Left lobe of liver (tissue), 2 donors: ENCODE measurements around the gene PRODH. TPM values are rescaled to one million over a fixed set of nuclear protein-coding genes. Genes with fewer than 3 reads are reported as not detected.
"Not testable (repeated sequence)": the region's sequence is repeated elsewhere in the genome, so short reads cannot be mapped to it uniquely, and the experiment has no call there.

ENCODE experiments used
- ATAC-seq: fragments of 200-7000 bp; cut with Tn5 transposase; one replicate; pipeline ENCODE4 v1.9.1; 2020; ENCODE audit warnings: mild to moderate bottlenecking, moderate library complexity
- DNase-seq: peaks from one replicate; pipeline ENCODE4 v3.0.0-alpha.2; 2020; ENCODE audit warnings: low spot score
- total RNA-seq: library from RNA; stranded (reverse); gene quantifications from one replicate; pipeline ENCODE4 v1.2.1, GENCODE V29; 2021
- donor health status: DM: no; HTN: no; CAD: no; lungs with moderate emphysema.
- donor health status: DM: no; HTN: yes; CAD: no.

The PRODH gene
- total RNA-seq, 1 donor from 2014 or later = 35.6 TPM

DNA sequence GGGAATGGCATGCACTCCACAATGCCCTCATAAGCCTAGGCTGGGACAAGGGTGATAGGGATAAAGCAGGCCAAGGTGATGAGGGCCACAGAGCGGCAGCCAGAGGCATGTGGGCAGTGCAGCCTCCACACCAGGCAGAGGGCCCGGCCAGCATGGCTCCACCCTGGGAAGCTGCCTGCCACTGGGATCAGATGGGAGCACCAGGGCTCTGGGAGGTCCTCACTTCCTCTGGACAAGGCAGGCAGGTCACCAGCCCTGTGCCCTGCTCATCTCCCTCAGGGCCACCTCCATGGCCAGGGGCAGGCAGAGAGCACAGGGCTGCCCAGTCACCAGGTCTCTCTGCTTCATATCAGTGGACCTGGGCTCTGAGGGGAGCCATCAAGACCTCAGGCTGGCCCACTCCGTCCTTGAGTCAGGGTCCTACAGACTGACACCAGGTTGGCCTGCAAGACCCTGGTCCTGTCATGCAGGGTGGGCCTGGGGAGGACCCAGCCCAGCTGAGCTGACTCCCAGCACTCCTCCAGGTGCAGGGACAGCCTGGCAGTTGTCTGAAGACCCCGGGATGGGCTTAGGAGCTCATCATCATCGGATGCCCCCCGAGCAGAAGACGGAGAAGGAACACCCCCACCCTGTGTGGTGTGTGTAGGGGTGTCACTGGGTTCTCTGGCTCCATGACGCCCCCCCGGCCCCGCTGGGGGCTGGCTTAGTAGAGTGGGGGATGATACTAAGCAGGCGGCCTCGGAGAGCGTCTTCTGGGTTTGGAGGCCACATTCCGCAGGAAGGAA, 33.3 kb upstream of the PRODH start:
- ATAC-seq, DNase-seq: not testable (repeated sequence)

DNA sequence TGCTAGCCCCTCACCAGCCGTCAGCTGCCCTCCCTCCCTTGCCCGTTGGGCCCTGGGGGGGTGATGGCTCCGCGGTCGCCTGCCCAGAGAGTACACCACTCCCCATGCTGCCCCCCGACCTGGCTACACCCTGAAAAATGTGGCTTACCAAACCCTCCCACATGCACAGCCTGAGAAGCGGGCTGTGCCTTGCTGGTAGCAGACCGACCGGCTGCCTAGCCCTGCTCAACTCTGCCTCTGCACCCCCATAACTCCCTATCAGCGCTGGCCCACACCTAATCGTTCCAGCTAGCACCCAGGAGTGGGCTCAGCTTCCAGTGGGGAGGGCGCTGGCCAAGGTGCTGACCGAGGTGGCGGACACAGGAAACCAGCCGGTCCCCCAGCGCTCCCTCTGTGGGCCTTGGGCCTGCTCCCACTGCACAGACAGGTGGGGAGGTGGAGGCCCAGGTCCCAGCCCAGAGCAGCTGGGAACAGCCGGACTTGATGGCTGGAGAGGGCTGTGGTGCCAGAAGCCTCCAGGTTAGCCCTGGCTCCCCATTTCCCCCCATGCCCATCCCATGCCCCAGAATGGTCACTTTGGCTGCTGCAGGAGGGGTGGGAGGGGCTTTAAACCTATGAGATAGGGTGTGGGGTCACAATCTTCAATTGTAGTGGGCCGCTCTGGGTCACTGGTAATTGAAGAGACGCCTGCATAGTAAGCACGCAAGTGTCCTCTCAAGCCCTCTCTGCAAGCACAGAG, 32.1 kb upstream of the PRODH start:
- DNase-seq (peak; percentile 52), ATAC-seq (peak; percentile 17)

DNA sequence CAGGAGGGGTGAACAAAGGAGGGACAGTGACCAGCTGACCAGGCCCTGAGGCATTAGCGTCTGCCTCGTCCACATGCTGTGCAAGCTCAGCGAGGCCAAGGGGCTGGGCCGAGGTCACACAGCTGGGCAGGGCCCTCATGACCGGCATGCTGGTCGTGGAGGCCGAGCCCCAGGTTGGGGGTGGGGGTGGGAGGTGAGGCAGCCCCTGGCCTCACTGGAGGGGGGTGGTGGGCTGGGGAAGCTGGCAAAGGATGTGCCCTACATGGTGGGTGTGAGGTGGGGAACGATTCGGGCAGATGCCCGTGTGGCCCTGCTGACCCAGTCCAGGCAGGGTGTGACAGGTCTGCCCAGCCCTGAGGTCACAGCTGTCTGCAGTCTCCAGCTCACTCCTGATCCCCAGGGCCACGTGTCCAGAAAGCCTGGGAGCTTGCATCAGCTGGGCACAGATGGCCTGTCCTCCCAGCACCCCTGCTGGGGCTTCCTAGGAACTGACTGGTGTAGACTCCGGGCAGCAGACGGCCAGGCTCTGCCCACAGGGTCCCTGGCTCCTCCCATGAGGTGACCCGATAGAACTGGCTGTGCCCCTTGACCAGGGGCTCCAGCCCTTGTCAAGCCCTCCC, 31.4 kb upstream of the PRODH start:
- ATAC-seq (peak; percentile 74), DNase-seq (peak; percentile 73)

DNA sequence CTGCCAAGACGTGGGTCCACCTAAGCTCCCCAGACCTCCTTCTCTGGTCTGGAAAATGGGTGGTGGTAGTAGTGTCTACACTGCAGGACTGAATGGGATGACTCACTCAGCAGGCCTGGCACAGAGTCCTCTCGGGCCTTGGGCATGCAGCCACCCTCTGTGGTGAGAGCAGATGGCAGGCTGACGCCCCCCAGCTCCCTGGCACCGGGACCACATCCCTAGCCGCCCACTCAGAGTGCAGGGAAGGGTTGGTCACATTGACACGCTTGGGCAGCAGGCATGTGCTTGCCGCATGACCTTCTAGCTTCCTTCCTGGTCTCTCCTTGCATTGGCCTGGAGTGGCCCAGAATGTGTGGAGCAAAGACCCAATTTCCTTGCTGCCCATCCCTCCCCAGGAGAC, 30.7 kb upstream of the PRODH start:
- ATAC-seq = no peak
- no peak for DNase-seq

DNA sequence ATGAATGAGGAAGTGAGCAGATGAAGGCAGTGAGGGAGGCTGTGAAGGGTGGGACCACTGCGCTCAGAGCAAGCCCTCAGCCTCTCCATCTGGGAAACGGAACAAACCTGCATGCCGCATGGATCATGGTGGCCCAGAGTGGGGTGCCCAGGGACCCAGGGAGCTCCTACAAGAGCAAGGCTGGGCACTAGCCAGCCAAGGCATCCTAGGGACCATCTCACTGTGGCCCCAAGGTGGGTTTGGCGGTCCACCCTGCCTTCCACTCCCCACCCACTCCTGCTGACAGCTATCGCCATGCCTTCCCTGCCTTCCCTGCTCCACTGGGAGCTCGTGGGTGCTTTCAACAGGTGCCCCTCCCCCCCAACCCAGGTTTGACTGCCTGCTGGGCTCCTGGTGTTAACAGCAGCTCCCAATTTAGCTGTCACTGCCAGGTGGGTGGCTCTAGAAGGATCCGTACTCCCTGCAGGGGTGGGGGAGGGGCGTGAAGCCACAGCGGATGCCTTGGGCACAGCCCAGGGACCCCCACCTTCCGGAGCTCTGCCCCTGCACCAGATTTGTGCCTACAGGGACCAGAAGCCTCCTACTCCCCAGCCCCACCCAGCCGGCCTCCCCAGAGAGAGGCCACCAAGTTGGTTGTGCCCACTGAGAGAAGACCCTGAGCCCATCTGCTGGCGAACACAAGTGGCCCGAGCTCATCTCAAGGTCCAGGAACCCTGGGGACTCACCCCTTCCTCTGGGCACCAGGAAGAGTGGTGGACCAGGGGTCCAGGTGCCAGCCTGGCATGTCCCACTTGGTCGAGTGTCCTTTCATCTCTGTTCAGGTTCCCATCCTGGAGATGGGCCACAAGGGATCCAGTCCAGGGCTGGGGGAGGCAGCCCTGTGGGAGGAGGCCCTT, 29.7 kb upstream of the PRODH start:
- ATAC-seq = no peak
- no peak for DNase-seq

DNA sequence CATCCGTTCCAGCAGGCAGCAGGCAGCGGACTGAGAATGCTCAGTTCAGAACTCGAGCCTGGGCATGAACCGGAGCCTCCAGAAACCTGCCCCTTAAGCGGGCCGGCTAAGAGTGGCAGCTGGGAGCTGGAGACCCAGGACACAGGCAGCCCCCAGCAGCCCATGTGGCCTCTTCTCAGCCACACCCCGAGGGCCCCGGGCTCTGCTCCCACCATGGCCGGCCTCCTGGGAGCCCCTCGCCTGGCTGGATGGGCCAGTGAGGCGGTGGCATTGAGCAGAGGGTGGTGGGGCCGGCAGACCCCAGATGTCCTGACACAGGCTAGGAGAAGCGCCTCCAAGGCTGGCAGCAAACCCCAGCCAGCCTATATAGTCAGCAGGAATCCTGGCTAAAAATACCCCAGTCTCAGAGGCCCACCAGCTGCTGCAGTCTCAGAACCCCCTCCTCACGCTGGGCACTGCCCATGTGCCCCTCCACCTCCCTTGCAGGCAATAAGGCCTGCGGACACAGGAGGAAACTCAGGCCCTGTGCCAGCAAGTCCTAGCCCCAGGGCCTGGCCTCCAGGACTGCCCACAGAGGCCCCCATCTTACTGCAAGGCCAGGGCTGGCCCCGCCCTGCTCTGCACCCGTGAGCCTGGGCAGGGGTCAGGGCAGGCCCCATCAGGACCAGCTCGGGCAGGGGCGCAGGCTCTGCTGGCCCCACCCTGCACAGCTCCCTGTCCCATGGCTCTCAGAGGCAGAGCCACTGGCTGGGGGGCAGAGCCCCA, 28.6 kb upstream of the PRODH start:
- not testable (repeated sequence) for ATAC-seq, DNase-seq

DNA sequence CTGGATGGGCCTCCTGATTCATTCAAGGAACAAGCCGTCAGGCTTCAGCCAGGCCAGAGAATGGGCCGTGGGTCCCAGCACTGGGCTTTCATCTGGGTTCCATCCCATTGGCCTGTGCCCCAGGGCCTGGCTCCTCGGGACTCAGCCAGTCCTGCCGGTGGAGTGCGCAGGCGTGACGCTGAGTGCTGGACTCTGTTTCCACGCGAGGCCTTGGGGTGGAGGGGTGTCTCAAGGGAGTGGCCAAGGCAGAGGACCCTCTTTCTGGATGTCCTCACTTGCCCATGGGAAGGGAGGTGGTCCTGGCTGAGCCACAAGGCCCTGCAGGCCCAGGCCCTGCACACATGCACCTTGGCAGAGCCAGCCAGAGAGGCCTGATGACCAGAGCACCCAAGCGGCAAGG, 28.0 kb upstream of the PRODH start:
- ATAC-seq, DNase-seq: not testable (repeated sequence)

DNA sequence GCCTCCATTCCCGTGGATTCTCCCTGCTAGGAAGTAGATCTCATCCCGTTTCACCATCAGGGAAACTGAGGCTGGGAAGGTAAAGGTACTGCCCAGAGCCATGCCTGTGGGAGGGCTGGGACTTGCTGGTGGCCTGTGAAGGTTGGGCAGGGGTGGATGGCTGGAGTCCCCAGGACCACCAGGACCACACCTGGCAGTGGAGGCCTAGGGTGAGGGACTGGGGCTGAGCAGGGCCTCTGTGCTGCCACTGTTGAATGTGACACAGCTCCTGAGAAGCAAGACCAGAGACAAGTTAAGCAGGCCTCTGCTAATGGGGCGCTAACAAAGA, 26.2 kb upstream of the PRODH start:
- ATAC-seq (no peak), DNase-seq (no peak)

DNA sequence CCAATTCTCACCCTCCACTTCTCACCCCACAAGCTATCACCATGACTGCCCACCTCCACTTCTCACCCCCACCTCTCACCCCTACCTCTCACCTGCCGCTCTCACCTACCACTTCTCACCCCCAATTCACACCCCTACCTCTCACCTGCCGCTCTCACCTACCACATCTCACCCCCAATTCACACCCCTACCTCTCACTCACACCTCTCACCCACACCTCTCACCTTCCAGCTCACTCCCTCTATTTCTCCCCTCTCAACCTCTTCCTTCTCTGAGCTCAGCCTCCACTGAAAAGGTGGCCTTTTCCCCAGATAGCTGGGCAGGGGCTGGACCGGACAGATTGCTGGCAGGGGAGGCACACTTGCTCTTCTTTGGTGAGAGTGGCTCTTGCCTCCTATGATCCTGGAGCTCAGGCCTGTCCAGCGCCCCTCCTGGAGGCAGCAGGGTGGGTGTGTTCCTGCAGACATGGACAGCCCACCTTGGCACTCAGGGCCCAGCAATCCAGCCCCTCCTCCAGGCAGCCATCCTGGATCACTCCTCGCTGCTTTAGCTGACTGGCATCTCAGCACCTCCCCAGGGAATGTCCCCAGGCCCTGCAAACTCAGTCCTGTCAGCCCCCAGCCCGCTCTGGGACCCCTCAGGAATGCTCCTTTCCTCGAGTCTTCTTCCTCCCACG, 25.7 kb upstream of the PRODH start:
- DNase-seq = peak; percentile 29
- ATAC-seq = not testable (repeated sequence)

DNA sequence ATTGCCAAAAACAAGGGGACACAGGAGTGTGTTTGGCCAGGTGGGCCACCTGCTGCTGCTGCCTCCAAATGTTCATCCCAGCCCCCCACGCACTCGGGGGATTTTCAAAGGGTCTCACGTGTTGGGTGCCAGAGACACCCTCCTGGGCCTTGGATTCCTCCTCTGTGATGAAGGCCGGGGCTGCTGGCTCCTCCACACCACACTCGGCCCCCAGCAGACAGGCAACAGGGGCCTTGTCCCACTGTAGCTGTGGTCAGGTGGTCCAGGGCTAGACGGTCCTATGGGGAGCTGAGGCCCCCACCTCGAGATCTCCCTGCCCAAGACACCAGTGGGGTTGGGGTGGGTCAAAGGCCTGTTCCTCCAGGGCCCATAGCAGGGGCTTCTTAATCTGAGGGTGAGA, 25.1 kb upstream of the PRODH start:
- DNase-seq = peak; percentile 22
- ATAC-seq = not testable (repeated sequence)

DNA sequence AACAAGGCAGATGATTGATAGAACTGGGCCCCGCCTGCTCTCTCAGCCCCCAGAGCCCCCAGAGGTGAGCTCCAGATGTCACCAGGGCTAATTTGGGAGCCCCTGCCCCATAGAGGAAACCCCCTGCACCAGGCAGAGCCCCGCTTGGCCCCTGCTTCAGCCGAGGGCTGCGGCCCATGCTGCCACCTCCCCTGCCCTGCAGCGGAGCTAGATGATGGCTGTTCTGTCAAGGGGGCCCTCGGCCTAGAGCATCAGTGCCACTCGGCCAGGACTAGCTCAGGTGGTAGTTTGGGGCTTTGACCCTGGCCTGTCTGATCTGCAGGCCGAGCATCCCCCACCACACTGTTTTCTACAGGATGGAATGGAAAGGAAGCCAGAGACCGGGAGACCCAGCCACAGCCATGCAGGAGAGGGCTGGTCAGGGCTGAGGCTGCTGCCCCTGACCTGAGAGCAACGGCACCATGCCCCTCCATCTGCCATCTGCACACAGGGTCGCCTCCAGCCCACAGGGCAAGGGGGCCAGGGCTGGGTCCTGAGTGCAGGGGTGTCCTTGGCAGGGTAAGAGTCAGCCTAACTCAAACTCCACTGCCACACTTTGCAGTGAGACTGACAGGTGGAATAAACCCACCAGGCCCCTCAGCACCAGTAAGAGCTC, 24.2 kb upstream of the PRODH start:
- ATAC-seq = not testable (repeated sequence)
- DNase-seq = peak; percentile 36

DNA sequence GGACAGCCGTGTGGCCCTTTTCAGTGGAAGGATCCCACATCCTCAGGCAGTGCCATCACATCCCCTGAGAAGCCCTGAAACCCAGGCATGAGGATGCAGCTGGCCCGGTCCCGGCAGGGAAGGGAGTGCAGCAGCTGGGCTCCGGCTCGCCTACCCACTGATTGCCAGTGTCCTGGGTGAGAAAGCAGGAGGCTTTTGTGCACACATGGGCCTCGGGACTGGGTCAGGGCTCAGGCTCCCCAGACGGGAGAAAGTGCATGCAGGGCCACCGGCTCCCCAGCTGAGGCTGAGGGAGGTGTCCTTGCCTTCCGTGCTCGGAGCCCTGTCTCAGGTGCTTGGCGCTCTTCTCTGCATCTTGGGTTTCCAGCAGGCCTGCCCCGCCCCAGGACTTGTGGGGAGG, 23.6 kb upstream of the PRODH start:
- ATAC-seq = not testable (repeated sequence)
- DNase-seq = peak; percentile 31

DNA sequence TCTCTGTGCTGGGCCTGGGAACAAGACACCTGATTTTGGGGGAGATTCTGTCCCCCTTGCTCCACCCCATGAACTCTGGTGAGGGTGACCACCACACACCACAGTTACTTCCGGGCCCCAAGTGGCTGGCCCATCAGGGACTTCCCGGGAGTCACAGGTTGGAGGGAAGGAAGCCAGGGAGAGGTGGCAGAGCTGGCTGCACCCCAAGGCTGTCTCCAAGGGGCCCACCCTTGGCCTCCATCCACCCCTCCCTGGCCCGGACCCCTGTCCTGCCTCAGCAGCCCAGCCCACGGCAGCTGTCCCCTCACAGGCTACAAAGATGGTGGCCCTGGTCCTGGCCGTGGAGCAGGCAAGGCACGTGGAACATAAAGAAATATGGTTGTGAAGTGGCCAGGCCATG, 23.2 kb upstream of the PRODH start:
- peak; percentile 18 for DNase-seq
- not testable (repeated sequence) for ATAC-seq

DNA sequence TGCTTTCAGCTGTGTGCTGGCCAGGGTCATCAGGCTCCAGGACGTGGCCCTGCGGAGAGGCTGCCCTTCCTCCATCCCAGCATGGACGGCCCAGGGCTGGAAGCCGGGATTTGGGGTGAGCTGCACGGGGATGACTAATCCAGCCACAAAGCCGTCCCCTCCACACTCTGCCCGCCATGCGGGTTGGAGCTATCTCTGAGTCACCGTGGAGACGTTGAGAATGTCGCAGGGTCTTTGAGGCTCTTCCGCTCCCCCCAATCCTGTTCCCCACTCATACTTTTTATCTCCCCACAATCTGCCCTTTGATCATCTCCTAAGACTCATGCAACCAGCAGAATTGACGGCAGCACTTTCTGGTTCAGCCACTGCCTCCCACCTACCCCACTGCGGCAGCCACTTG, 22.6 kb upstream of the PRODH start:
- not testable (repeated sequence) for ATAC-seq
- DNase-seq = peak; percentile 33

DNA sequence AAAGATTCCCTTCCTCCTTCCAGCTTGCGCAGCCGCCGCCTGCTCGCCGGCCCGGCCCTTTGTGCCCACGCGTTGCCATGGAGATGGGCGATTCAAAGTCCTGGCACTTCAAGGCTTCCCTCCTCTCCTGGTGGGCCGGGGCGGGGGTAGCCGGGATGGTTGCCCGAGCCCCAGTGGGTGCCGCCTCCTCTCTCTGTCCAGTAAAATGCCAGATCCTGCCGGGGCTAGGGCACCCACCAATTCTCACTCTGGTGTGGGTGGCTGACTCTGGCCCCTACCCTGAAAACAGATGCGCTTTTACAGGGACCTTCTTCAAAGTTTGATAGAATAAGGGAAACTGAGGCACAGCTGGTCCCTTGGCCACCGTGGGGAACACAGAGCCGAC, 22.2 kb upstream of the PRODH start:
- peak; percentile 19 for DNase-seq

DNA sequence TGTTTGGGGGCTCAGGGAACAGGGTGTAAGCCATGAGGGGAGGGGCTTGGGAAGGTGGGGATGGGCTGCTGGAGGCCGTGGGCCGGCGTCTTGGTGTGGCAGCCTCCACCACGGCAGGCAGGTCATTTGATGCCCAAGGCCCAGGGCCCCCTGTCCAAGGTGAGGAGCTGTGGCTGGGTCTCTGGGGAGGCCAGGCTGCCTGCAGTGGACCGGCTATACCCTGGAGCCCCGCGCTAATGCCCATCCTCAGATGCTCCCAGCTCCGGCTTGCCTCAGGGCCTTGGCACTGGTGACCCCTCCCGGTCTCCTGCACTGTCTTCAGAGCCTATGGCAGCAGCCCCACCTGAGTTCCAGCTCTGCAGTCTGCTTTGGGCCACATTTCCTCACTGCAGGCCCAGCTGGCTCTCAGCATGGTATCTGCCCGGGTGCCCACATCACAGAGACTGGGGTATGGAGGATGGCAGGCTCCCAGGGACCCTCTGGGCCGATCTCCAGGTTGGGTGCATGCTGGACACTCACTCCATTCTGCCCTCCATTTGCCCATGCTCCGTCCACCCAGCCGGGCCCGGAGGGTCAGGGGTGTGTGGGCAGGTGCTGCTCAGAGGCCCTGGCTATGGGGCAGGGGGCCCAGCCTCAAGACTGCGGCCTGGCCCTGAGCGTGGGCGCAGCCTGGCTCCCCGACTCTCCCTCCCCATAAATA, 21.7 kb upstream of the PRODH start:
- not testable (repeated sequence) for ATAC-seq
- DNase-seq = peak; percentile 39

More for the DNA sequence above, 22.2 kb upstream of the PRODH start:
- ATAC-seq = not testable (repeated sequence)

DNA sequence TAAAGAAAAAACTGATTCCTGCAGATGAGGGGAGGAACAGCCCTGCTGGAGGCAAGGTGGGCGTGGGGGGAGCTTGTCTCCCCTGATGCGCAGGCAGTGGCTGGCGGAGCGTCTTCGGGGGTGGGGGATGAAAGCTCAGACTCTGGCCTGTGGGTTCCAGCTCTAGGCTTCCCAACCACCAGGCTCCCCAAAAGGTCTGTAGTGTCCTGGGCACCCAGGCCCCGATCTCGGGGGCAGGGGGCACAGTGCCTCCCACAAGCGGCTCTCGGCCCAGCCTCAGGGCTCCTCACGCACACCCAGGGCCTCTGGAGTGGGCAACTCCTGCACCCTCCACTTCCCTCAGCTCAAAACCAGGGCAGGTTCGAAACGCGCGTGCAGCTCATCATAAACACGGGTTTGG, 20.9 kb upstream of the PRODH start:
- peak; percentile 28 for DNase-seq
- ATAC-seq = not testable (repeated sequence)
